Testis (tissue), 3 donors: ENCODE data around the gene ABCA4. TPM values are rescaled to one million over a fixed set of nuclear protein-coding genes. Genes with fewer than 3 reads are reported as not detected.

Source experiments
- DNase-seq: peaks from one replicate; pipeline ENCODE4 v3.0.0-alpha.2; 2019
- H3K27ac ChIP-seq, 2 donors: fragments of 200-600 bp; sonication (generic); one replicate each; pipeline ENCODE4 v1.5.1; 2019
- H3K27me3 ChIP-seq: fragments of 200-600 bp; sonication (generic); one replicate; pipeline ENCODE4 v1.5.1; 2019
- H3K36me3 ChIP-seq: fragments of 200-600 bp; sonication (generic); one replicate; pipeline ENCODE4 v1.5.1; 2017; ENCODE audit warnings: low read depth; ENCODE audit errors: missing control alignments
- H3K4me1 ChIP-seq: fragments of 200-600 bp; sonication (generic); one replicate; pipeline ENCODE4 v1.5.1; 2019
- H3K4me3 ChIP-seq, 2 donors: fragments of 200-600 bp; sonication (generic); one replicate each; pipeline ENCODE4 v1.5.1; 2017 to 2019
- H3K9me3 ChIP-seq: fragments of 200-600 bp; sonication (generic); one replicate; pipeline ENCODE4 v1.5.1; 2017
- CTCF ChIP-seq, 3 experiments: fragments of 450-650 bp in 2 of 3; fragments of 200-600 bp in 1 of 3; sonication (generic) in 1 of 3; IDR thresholded peaks; one replicate each; pipeline ENCODE4 v1.5.1; 2016 to 2019; ENCODE audit warnings: antibody characterized with exemption in 3 of 3, mild to moderate bottlenecking in 2 of 3, moderate library complexity in 1 of 3
- POLR2A ChIP-seq: fragments of 450-650 bp; IDR thresholded peaks from one replicate; pipeline ENCODE4 v1.6.1; 2017; ENCODE audit warnings: antibody characterized with exemption, mild to moderate bottlenecking, moderate library complexity
- WGBS, 2 donors: methylation state at CpG; one replicate each; pipeline ENCODE4 v1.1.5; 2018; 5-methylcytosine and 5-hydroxymethylcytosine counted together
- intact Hi-C: fragments of 100-400 bp; cut with DNase I; formaldehyde crosslinking; loops from one replicate; pipeline ENCODE4 v1.15.1; 2023; ENCODE audit warnings: low total_unique reads
- polyA plus RNA-seq: library from polyadenylated mRNA; stranded (reverse); fragments of 350-450 nt; fragmentation: Illumina TruSeq; extraction: RNeasy Lipid Tissue Mini Kit (QIAGEN cat#74804); gene quantifications from one replicate; pipeline ENCODE4 v1.2.3, GENCODE V29; 2014; ENCODE audit warnings: low read depth, low replicate concordance; ENCODE audit not compliant: insufficient read depth
- total RNA-seq, 2 donors: library from RNA; depleted of rRNA; stranded (reverse); fragments of >200 nt; gene quantifications; one replicate each; pipeline ENCODE4 v1.2.3, GENCODE V29; 2016

ABCA4 gene
- total and polyA plus RNA-seq, 3 donors from 2014 or later, result 1.6 to 1.8 (median 1.8) TPM

- WGBS, 2 donors, result 70 to 72% methylated on average over 10 of the region's 10 CpGs
- TF ChIP-seq POLR2A (no peak), CTCF (IDR thresholded peaks at IDR 0.05) (no peak)
- intact Hi-C loops, result no loop called here
- no peak overlapping the region for H3K4me3 ChIP-seq
- peak; percentile 47 for DNase-seq
- H3K9me3 ChIP-seq, result no peaks in the 10 kb centered on the region
- H3K27me3 ChIP-seq, result no peaks in the 10 kb centered on the region
- H3K36me3 ChIP-seq, result no peaks in the 10 kb centered on the region
- peak overlapping the region; percentile 5 to 19 for H3K27ac ChIP-seq
- peaks cover 35% of the 10 kb centered on the region for H3K4me1 ChIP-seq
These were observed 24.0 kb downstream of the ABCA4 start for GRCh38 chr1:94096797-94097549.

- DNase-seq, result peak; percentile 48
- Histone ChIP-seq H3K27me3 (no peaks in the 10 kb centered on the region), H3K4me3 (no peak overlapping the region), H3K9me3 (no peaks in the 10 kb centered on the region), H3K4me1 (peaks cover 32% of the 10 kb centered on the region), H3K27ac (peak overlapping the region in 1 of 2 donors; percentile 57), H3K36me3 (no peaks in the 10 kb centered on the region)
- 47 to 60% methylated on average over 11 to 14 of the region's 14 CpGs for WGBS, 2 donors
- no peak for TF ChIP-seq CTCF (IDR thresholded peaks at IDR 0.05)
- no peak for TF ChIP-seq POLR2A
- intact Hi-C loops, result no loop called here
These were observed 25.0 kb downstream of the ABCA4 start for GRCh38 chr1:94095744-94096469.

GRCh38 chr1:94095112-94095637 lies 25.8 kb downstream of the ABCA4 start:
- 24 to 44% methylated on average over 17 to 21 of the region's 21 CpGs for WGBS, 2 donors
- intact Hi-C loops, result no loop called here
- H3K4me1 ChIP-seq, result peaks cover 32% of the 10 kb centered on the region
- TF ChIP-seq POLR2A, result no peak
- no peak for TF ChIP-seq CTCF (IDR thresholded peaks at IDR 0.05)
- no peaks in the 10 kb centered on the region for H3K9me3 ChIP-seq
- peak; percentile 83 for DNase-seq
- H3K27me3 ChIP-seq, result no peaks in the 10 kb centered on the region
- H3K36me3 ChIP-seq, result no peaks in the 10 kb centered on the region
- no peak overlapping the region for H3K4me3 ChIP-seq
- peak overlapping the region in 1 of 2 donors; percentile 57 for H3K27ac ChIP-seq

- Histone ChIP-seq H3K4me1 (peaks cover 32% of the 10 kb centered on the region), H3K27ac (peak overlapping the region in 1 of 2 donors; percentile 57), H3K27me3 (no peaks in the 10 kb centered on the region), H3K4me3 (no peak overlapping the region), H3K9me3 (no peaks in the 10 kb centered on the region), H3K36me3 (no peaks in the 10 kb centered on the region)
- peak; percentile 55 for DNase-seq
- WGBS, 2 donors, result 32 to 47% methylated on average over 14 of the region's 14 CpGs
- intact Hi-C loops, result no loop called here
- no peak for TF ChIP-seq CTCF (IDR thresholded peaks at IDR 0.05)
These were observed 26.4 kb downstream of the ABCA4 start for GRCh38 chr1:94094469-94095111.
